ACC112 (cell line): ENCODE data around the gene TMEM255B.
"Not testable (repeated sequence)": the region's sequence is repeated elsewhere in the genome, so short reads cannot be mapped to it uniquely, and the experiment has no call there.

Experiments
- H2AFZ ChIP-seq: fragments of 200-600 bp; sonication (generic); one replicate; pipeline ENCODE4 v1.6.0; 2017; ENCODE audit warnings: antibody characterized with exemption, low read length; ENCODE audit not compliant: unreplicated experiment
- H3K27ac ChIP-seq: fragments of 200-600 bp; sonication (generic); 2 replicates; pipeline ENCODE4 v1.5.1; 2014; ENCODE audit warnings: low read depth, mild to moderate bottlenecking, antibody characterized with exemption, low read length, moderate library complexity
- H3K27me3 ChIP-seq: fragments of 200-600 bp; sonication (generic); 2 replicates; pipeline ENCODE4 v1.6.1; 2014; ENCODE audit warnings: mild to moderate bottlenecking, antibody characterized with exemption, low read length, moderate library complexity, mixed read lengths; ENCODE audit not compliant: insufficient read depth
- H3K36me3 ChIP-seq: fragments of 200-600 bp; sonication (generic); 2 replicates; pipeline ENCODE4 v1.6.1; 2016; ENCODE audit warnings: mild to moderate bottlenecking, antibody characterized with exemption, low read length, moderate library complexity, mixed read lengths; ENCODE audit not compliant: insufficient read depth
- H3K4me1 ChIP-seq: fragments of 200-600 bp; sonication (generic); one replicate; pipeline ENCODE4 v1.6.1; 2016; ENCODE audit warnings: low read length, mixed read lengths; ENCODE audit not compliant: insufficient read depth, unreplicated experiment, control insufficient read depth
- H3K4me3 ChIP-seq: fragments of 200-600 bp; sonication (generic); 2 replicates; pipeline ENCODE4 v1.5.1; 2014; ENCODE audit warnings: mild to moderate bottlenecking, low read depth, low read length
- H3K79me2 ChIP-seq: fragments of 200-600 bp; sonication (generic); one replicate; pipeline ENCODE4 v1.6.0; 2016; ENCODE audit warnings: low read length; ENCODE audit not compliant: control insufficient read depth, unreplicated experiment, insufficient read depth

Gene TMEM255B

GRCh38 chr13:113758651-113759524 is at the start of gene TMEM255B:
Gene TMEM255B (plus strand): TSS chr13:113759226. CDS start chr13:113759270, 44 bp downstream.
- H3K4me1 ChIP-seq, result no peaks in the 10 kb centered on the region
- H3K27ac ChIP-seq, result no peak within 1 kb of the TSS
- H3K36me3 ChIP-seq, result no peaks in the 10 kb centered on the region
- peak within 1 kb of the TSS; percentile 82 for H3K4me3 ChIP-seq
- peaks cover 14% of the 10 kb centered on the region; the same call in 1 of the 2 replicates for H3K27me3 ChIP-seq
- H2AFZ ChIP-seq, result peak within 1 kb of the TSS; percentile 57
- no peaks in the 10 kb centered on the region for H3K79me2 ChIP-seq

GRCh38 chr13:113722921-113723320 is 36.1 kb upstream of the TMEM255B start:
- no peaks in the 10 kb centered on the region for H3K27me3 ChIP-seq
- H3K27ac ChIP-seq, result no peak overlapping the region
- H3K4me3 ChIP-seq, result no peak overlapping the region
- H3K36me3 ChIP-seq, result no peaks in the 10 kb centered on the region
- H2AFZ ChIP-seq, result no peak overlapping the region
- H3K4me1 ChIP-seq, result no peaks in the 10 kb centered on the region
- no peaks in the 10 kb centered on the region for H3K79me2 ChIP-seq

- H3K4me3 ChIP-seq, result no peak overlapping the region
- H2AFZ ChIP-seq, result no peak overlapping the region
- no peaks in the 10 kb centered on the region for H3K79me2 ChIP-seq
- H3K27me3 ChIP-seq, result no peaks in the 10 kb centered on the region
- no peak overlapping the region for H3K27ac ChIP-seq
- no peaks in the 10 kb centered on the region for H3K36me3 ChIP-seq
- H3K4me1 ChIP-seq, result no peaks in the 10 kb centered on the region
Measured at GRCh38 chr13:113723410-113724015, 35.5 kb upstream of the TMEM255B start.

GRCh38 chr13:113724016-113724758 is 34.8 kb upstream of the TMEM255B start:
- Histone ChIP-seq H3K79me2 (no peaks in the 10 kb centered on the region), H3K4me3 (no peak overlapping the region), H3K27ac (no peak overlapping the region), H3K36me3 (no peaks in the 10 kb centered on the region), H3K4me1 (no peaks in the 10 kb centered on the region), H3K27me3 (no peaks in the 10 kb centered on the region), H2AFZ (no peak overlapping the region)

- Histone ChIP-seq H3K4me1 (no peaks in the 10 kb centered on the region), H3K27me3 (no peaks in the 10 kb centered on the region), H3K79me2 (no peaks in the 10 kb centered on the region), H2AFZ (no peak overlapping the region), H3K27ac (no peak overlapping the region), H3K4me3 (0 out of 2 replicates have a peak overlapping the region, but pooled peaks have one; percentile 48), H3K36me3 (no peaks in the 10 kb centered on the region)
Measured at GRCh38 chr13:113724780-113725315, 34.2 kb upstream of the TMEM255B start.

- H2AFZ ChIP-seq, H3K4me3 ChIP-seq, H3K27me3 ChIP-seq, H3K36me3 ChIP-seq, H3K79me2 ChIP-seq, H3K4me1 ChIP-seq, H3K27ac ChIP-seq: not testable (repeated sequence)
Measured at GRCh38 chr13:113725329-113726105, 33.5 kb upstream of the TMEM255B start.

- H2AFZ ChIP-seq, H3K4me1 ChIP-seq, H3K36me3 ChIP-seq, H3K4me3 ChIP-seq, H3K27me3 ChIP-seq, H3K79me2 ChIP-seq, H3K27ac ChIP-seq: not testable (repeated sequence)
Measured at GRCh38 chr13:113726106-113726821, 32.8 kb upstream of the TMEM255B start.

- H3K79me2 ChIP-seq, result no peaks in the 10 kb centered on the region
- no peak overlapping the region for H3K27ac ChIP-seq
- no peaks in the 10 kb centered on the region for H3K4me1 ChIP-seq
- no peaks in the 10 kb centered on the region for H3K27me3 ChIP-seq
- no peak overlapping the region for H2AFZ ChIP-seq
- H3K36me3 ChIP-seq, result no peaks in the 10 kb centered on the region
- no peak overlapping the region for H3K4me3 ChIP-seq
Measured at GRCh38 chr13:113726961-113727411, 32.0 kb upstream of the TMEM255B start.

GRCh38 chr13:113728571-113729054 is 30.4 kb upstream of the TMEM255B start:
- H3K79me2 ChIP-seq, result no peaks in the 10 kb centered on the region

More at GRCh38 chr13:113728571-113729054, 30.4 kb upstream of the TMEM255B start:
- Histone ChIP-seq H2AFZ (no peak overlapping the region), H3K36me3 (no peaks in the 10 kb centered on the region), H3K27me3 (no peaks in the 10 kb centered on the region), H3K4me1 (no peaks in the 10 kb centered on the region), H3K4me3 (no peak overlapping the region), H3K27ac (no peak overlapping the region)
